A549 (cell line): ENCODE measurements around the gene ATP8B2.

Experiments used
- ATOH8 ChIP-seq: fragments of 250-450 bp; sonication (Bioruptor Pico); IDR thresholded peaks from 2 replicates; pipeline ENCODE4 v1.5.0; 2020; ENCODE audit warnings: low read depth, mild to moderate bottlenecking, moderate library complexity
- CTCF ChIP-seq: fragments of >200 bp; sonication (Bioruptor Twin); formaldehyde crosslinking; IDR thresholded peaks from 3 replicates; pipeline ENCODE4 v1.5.1; 2016
- EHMT2 ChIP-seq: fragments of 200-600 bp; sonication (generic); IDR thresholded peaks from 2 replicates; pipeline ENCODE4 v1.6.1; 2016; ENCODE audit warnings: antibody characterized with exemption, low read depth, mild to moderate bottlenecking, moderate library complexity
- GATA3 ChIP-seq: IDR thresholded peaks from 2 replicates; pipeline ENCODE4 v1.6.1; 2012; ENCODE audit warnings: borderline replicate concordance
- JUN ChIP-seq, 2 experiments: fragments of >200 bp; sonication (Bioruptor Twin); formaldehyde crosslinking; IDR thresholded peaks; 2 replicates in 1 of 2; 3 replicates in 1 of 2; pipeline ENCODE4 v1.6.1; 2016 to 2017
- POLR2A ChIP-seq: IDR thresholded peaks from 2 replicates; pipeline ENCODE4 v1.6.1; 2012; ENCODE audit warnings: mild to moderate bottlenecking, low read length
- RAD21 ChIP-seq, 2 experiments: fragments of >200 bp in 1 of 2; sonication (Bioruptor Twin) in 1 of 2; formaldehyde crosslinking in 1 of 2; IDR thresholded peaks in 1 of 2; conservative IDR thresholded peaks in 1 of 2; 2 replicates in 1 of 2; 3 replicates in 1 of 2; pipeline ENCODE4 v1.6.1; 2012 to 2018; ENCODE audit warnings: inconsistent platforms in 1 of 2
- REST ChIP-seq: fragments of 200-600 bp; sonication (generic); IDR thresholded peaks from 2 replicates; pipeline ENCODE4 v1.6.1; 2016; ENCODE audit warnings: antibody characterized with exemption, mild to moderate bottlenecking, moderate library complexity

GRCh38 chr1:154325583-154326545, 539 bp downstream of the ATP8B2 start:
- TF ChIP-seq POLR2A (no peak; the same call in 1 of the 2 replicates), CTCF (peak; percentile 57), RAD21 (conservative IDR thresholded peaks at IDR 0.05 in 1 of 2, IDR thresholded peaks at IDR 0.05 in 1 of 2) (peak; percentile 48 to 52; a peak in 4 of 5 replicates), REST (no peak), GATA3 (no peak), JUN (IDR thresholded peaks at IDR 0.05) (no peak), EHMT2 (no peak), ATOH8 (CRISPR knock-in tag) (no peak)
